ENCODE results near the gene LRRC55.

The LRRC55 gene

GRCh38 chr11:57180081-57180561 lies 1.6 kb upstream of the LRRC55 start:
- no peak overlapping the region for H3K9ac ChIP-seq (ENCODE audit: low read depth, low read length)
- 1% methylated on average over 24 of the region's 24 CpGs for WGBS
- H3K27me3 ChIP-seq (ENCODE audit: insufficient read depth, low read length) = peaks cover 34% of the 10 kb centered on the region
- peak overlapping the region; percentile 68 for H3K4me3 ChIP-seq (ENCODE audit: low read length)
- peaks cover 3% of the 10 kb centered on the region for H3K4me1 ChIP-seq (ENCODE audit: insufficient read depth, low read length)
- H3K9me3 ChIP-seq (ENCODE audit: insufficient read depth, low read depth, low read length) = no peaks in the 10 kb centered on the region
- H3K36me3 ChIP-seq (ENCODE audit: insufficient read depth, low read length) = no peaks in the 10 kb centered on the region
- H3K27ac ChIP-seq (ENCODE audit: low read depth, low read length) = no peak overlapping the region

- H3K4me3 ChIP-seq (ENCODE audit: low read length) = peak overlapping the region; percentile 68
- H3K9me3 ChIP-seq (ENCODE audit: insufficient read depth, low read depth, low read length) = no peaks in the 10 kb centered on the region
- no peak overlapping the region for H3K27ac ChIP-seq (ENCODE audit: low read depth, low read length)
- H3K36me3 ChIP-seq (ENCODE audit: insufficient read depth, low read length) = no peaks in the 10 kb centered on the region
- H3K27me3 ChIP-seq (ENCODE audit: insufficient read depth, low read length) = peaks cover 34% of the 10 kb centered on the region
- peaks cover 3% of the 10 kb centered on the region for H3K4me1 ChIP-seq (ENCODE audit: insufficient read depth, low read length)
- no peak overlapping the region for H3K9ac ChIP-seq (ENCODE audit: low read depth, low read length)
- WGBS = 68% methylated on average over 2 of the region's 2 CpGs
Observed at GRCh38 chr11:57180964-57181363, 789 bp upstream of the LRRC55 start.

GRCh38 chr11:57182896-57183295 lies 1.1 kb downstream of the LRRC55 start:
- Histone ChIP-seq H3K36me3 (ENCODE audit: insufficient read depth, low read length) (no peaks in the 10 kb centered on the region), H3K27me3 (ENCODE audit: insufficient read depth, low read length) (peaks cover 34% of the 10 kb centered on the region)
- WGBS = 100% methylated on average over 3 of the region's 3 CpGs

GRCh38 chr11:57190548-57190947 lies 8.8 kb downstream of the LRRC55 start:
- 91% methylated on average over 4 of the region's 4 CpGs for WGBS
- H3K27ac ChIP-seq (ENCODE audit: low read depth, low read length) = no peak overlapping the region
- H3K9me3 ChIP-seq (ENCODE audit: insufficient read depth, low read depth, low read length) = no peaks in the 10 kb centered on the region
- H3K4me1 ChIP-seq (ENCODE audit: insufficient read depth, low read length) = no peaks in the 10 kb centered on the region
- H3K9ac ChIP-seq (ENCODE audit: low read depth, low read length) = no peak overlapping the region
- H3K36me3 ChIP-seq (ENCODE audit: insufficient read depth, low read length) = no peaks in the 10 kb centered on the region
- H3K4me3 ChIP-seq (ENCODE audit: low read length) = no peak overlapping the region
- H3K27me3 ChIP-seq (ENCODE audit: insufficient read depth, low read length) = no peaks in the 10 kb centered on the region

More at GRCh38 chr11:57182896-57183295, 1.1 kb downstream of the LRRC55 start:
- Histone ChIP-seq H3K27ac (ENCODE audit: low read depth, low read length) (no peak overlapping the region), H3K9ac (ENCODE audit: low read depth, low read length) (no peak overlapping the region), H3K4me3 (ENCODE audit: low read length) (no peak overlapping the region), H3K9me3 (ENCODE audit: insufficient read depth, low read depth, low read length) (no peaks in the 10 kb centered on the region), H3K4me1 (ENCODE audit: insufficient read depth, low read length) (peaks cover 3% of the 10 kb centered on the region)

- no peaks in the 10 kb centered on the region for H3K4me1 ChIP-seq (ENCODE audit: insufficient read depth, low read length)
- no peaks in the 10 kb centered on the region for H3K36me3 ChIP-seq (ENCODE audit: insufficient read depth, low read length)
- H3K9ac ChIP-seq (ENCODE audit: low read depth, low read length) = no peak overlapping the region
- no peak overlapping the region for H3K27ac ChIP-seq (ENCODE audit: low read depth, low read length)
- H3K27me3 ChIP-seq (ENCODE audit: insufficient read depth, low read length) = no peaks in the 10 kb centered on the region
- 70% methylated on average over 9 of the region's 9 CpGs for WGBS
- no peak overlapping the region for H3K4me3 ChIP-seq (ENCODE audit: low read length)
- no peaks in the 10 kb centered on the region for H3K9me3 ChIP-seq (ENCODE audit: insufficient read depth, low read depth, low read length)
Observed at GRCh38 chr11:57191311-57192219, 9.8 kb downstream of the LRRC55 start.

GRCh38 chr11:57192316-57192715 lies 10.6 kb downstream of the LRRC55 start:
- Histone ChIP-seq H3K9me3 (ENCODE audit: insufficient read depth, low read depth, low read length) (no peaks in the 10 kb centered on the region), H3K27me3 (ENCODE audit: insufficient read depth, low read length) (no peaks in the 10 kb centered on the region), H3K4me1 (ENCODE audit: insufficient read depth, low read length) (no peaks in the 10 kb centered on the region), H3K9ac (ENCODE audit: low read depth, low read length) (no peak overlapping the region), H3K27ac (ENCODE audit: low read depth, low read length) (no peak overlapping the region), H3K36me3 (ENCODE audit: insufficient read depth, low read length) (no peaks in the 10 kb centered on the region), H3K4me3 (ENCODE audit: low read length) (no peak overlapping the region)
- 95% methylated on average over 1 of the region's 1 CpG for WGBS

GRCh38 chr11:57196596-57196995 lies 14.8 kb downstream of the LRRC55 start:
- Histone ChIP-seq H3K9ac (ENCODE audit: low read depth, low read length) (no peak overlapping the region), H3K9me3 (ENCODE audit: insufficient read depth, low read depth, low read length) (no peaks in the 10 kb centered on the region), H3K27me3 (ENCODE audit: insufficient read depth, low read length) (no peaks in the 10 kb centered on the region), H3K36me3 (ENCODE audit: insufficient read depth, low read length) (no peaks in the 10 kb centered on the region), H3K4me3 (ENCODE audit: low read length) (no peak overlapping the region), H3K27ac (ENCODE audit: low read depth, low read length) (no peak overlapping the region), H3K4me1 (ENCODE audit: insufficient read depth, low read length) (no peaks in the 10 kb centered on the region)
- 94% methylated on average over 6 of the region's 6 CpGs for WGBS

GRCh38 chr11:57197762-57198161 lies 16.0 kb downstream of the LRRC55 start:
- H3K4me3 ChIP-seq (ENCODE audit: low read length) = no peak overlapping the region
- no peaks in the 10 kb centered on the region for H3K9me3 ChIP-seq (ENCODE audit: insufficient read depth, low read depth, low read length)
- no peaks in the 10 kb centered on the region for H3K36me3 ChIP-seq (ENCODE audit: insufficient read depth, low read length)
- H3K27me3 ChIP-seq (ENCODE audit: insufficient read depth, low read length) = no peaks in the 10 kb centered on the region
- 95% methylated on average over 2 of the region's 2 CpGs for WGBS
- H3K27ac ChIP-seq (ENCODE audit: low read depth, low read length) = no peak overlapping the region
- H3K9ac ChIP-seq (ENCODE audit: low read depth, low read length) = no peak overlapping the region
- no peaks in the 10 kb centered on the region for H3K4me1 ChIP-seq (ENCODE audit: insufficient read depth, low read length)

GRCh38 chr11:57199330-57199729 lies 17.6 kb downstream of the LRRC55 start:
- WGBS = 91% methylated on average over 11 of the region's 11 CpGs
- Histone ChIP-seq H3K4me1 (ENCODE audit: insufficient read depth, low read length) (peaks cover 5% of the 10 kb centered on the region; the same call in 1 of the 2 replicates), H3K4me3 (ENCODE audit: low read length) (no peak overlapping the region), H3K9me3 (ENCODE audit: insufficient read depth, low read depth, low read length) (no peaks in the 10 kb centered on the region), H3K9ac (ENCODE audit: low read depth, low read length) (no peak overlapping the region), H3K36me3 (ENCODE audit: insufficient read depth, low read length) (no peaks in the 10 kb centered on the region), H3K27me3 (ENCODE audit: insufficient read depth, low read length) (no peaks in the 10 kb centered on the region), H3K27ac (ENCODE audit: low read depth, low read length) (no peak overlapping the region)

- Histone ChIP-seq H3K27me3 (ENCODE audit: insufficient read depth, low read length) (no peaks in the 10 kb centered on the region), H3K9me3 (ENCODE audit: insufficient read depth, low read depth, low read length) (no peaks in the 10 kb centered on the region), H3K36me3 (ENCODE audit: insufficient read depth, low read length) (no peaks in the 10 kb centered on the region), H3K27ac (ENCODE audit: low read depth, low read length) (no peak overlapping the region), H3K9ac (ENCODE audit: low read depth, low read length) (no peak overlapping the region), H3K4me1 (ENCODE audit: insufficient read depth, low read length) (peaks cover 20% of the 10 kb centered on the region), H3K4me3 (ENCODE audit: low read length) (no peak overlapping the region)
- WGBS = 92% methylated on average over 7 of the region's 7 CpGs
Observed at GRCh38 chr11:57200917-57201316, 19.2 kb downstream of the LRRC55 start.

- no peaks in the 10 kb centered on the region for H3K36me3 ChIP-seq (ENCODE audit: insufficient read depth, low read length)
- H3K27me3 ChIP-seq (ENCODE audit: insufficient read depth, low read length) = no peaks in the 10 kb centered on the region
- H3K4me3 ChIP-seq (ENCODE audit: low read length) = no peak overlapping the region
- 94% methylated on average over 10 of the region's 10 CpGs for WGBS
- H3K9ac ChIP-seq (ENCODE audit: low read depth, low read length) = no peak overlapping the region
- H3K4me1 ChIP-seq (ENCODE audit: insufficient read depth, low read length) = peaks cover 24% of the 10 kb centered on the region
- no peaks in the 10 kb centered on the region for H3K9me3 ChIP-seq (ENCODE audit: insufficient read depth, low read depth, low read length)
- no peak overlapping the region for H3K27ac ChIP-seq (ENCODE audit: low read depth, low read length)
Observed at GRCh38 chr11:57202281-57202680, 20.5 kb downstream of the LRRC55 start.

Data from HUES64 (cell line).